Stimulated activated CD8-positive, alpha-beta memory T cell treated with anti-CD3 and anti-CD28 coated beads, Interleukin-12 subunit alpha, Interleukin-12 subunit beta, amount 100 ng/mL, for 24 hours (primary cell): ENCODE measurements around the gene SUGCT.

Experiments
- DNase-seq: peaks from one replicate; pipeline ENCODE4 v3.0.0-alpha.2; 2020; ENCODE audit errors: extremely low read depth

Gene SUGCT

DNA sequence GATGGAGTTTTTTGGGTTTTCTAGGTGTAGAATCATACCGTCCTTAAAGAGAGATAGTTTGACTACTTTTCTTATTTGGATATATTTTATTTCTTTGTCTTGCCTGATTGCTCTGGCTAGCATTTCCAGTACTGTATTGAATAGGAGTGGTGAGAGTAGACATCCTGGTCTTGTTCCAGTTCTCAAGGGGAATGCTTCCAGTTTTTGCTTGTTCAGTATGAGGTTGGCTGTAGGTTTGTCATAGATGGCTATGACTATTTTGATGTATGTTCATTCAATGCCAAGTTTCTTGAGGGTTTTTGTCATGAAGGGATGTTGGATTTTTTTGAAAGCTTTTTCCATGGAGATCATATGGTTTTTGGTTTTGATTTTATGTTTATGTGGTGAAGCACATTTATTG, 676.9 kb downstream of the SUGCT start:
- no peak for DNase-seq

GRCh38 chr7:40815022-40815421, 680.2 kb downstream of the SUGCT start:
- DNase-seq = no peak

DNA sequence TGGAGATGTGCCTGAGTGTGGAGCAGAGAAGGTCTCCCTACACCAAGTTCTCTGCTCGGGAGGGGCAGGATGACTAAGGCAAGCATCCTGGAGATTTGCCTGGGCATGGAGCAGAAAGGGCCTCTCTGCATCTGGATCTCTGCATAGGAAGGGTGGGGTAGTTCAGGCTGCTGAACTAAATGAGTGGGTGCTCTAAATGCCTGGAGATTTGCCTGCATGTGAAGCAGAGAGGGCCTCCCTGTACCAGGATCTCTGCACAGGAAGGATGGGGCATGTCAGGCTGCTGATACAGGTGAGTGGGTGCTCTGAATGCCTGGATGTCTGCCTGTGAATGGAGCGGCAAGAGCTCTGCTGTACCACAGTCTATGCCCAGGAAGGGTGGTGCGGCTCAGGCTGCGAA, 680.7 kb downstream of the SUGCT start:
- DNase-seq = no peak

DNA sequence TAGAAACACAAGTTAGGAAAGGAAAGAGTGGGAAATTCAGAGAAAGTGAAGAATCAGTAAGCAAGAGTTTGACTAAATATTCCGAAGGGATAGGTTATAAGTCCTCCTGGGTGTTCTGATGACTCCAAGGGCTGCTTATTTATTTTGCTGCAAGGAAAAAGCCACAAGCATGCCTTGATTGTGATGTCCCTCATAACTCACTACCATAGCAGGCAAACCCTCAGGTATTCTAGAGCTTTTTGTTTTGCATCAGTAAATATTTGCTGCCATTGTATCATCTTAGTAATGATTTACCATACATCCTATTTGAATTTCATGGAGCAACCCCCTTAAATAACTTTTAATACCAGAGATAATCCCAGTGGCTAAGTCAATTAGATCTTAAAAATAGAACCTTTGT, 688.1 kb downstream of the SUGCT start:
- DNase-seq = no peak

DNA sequence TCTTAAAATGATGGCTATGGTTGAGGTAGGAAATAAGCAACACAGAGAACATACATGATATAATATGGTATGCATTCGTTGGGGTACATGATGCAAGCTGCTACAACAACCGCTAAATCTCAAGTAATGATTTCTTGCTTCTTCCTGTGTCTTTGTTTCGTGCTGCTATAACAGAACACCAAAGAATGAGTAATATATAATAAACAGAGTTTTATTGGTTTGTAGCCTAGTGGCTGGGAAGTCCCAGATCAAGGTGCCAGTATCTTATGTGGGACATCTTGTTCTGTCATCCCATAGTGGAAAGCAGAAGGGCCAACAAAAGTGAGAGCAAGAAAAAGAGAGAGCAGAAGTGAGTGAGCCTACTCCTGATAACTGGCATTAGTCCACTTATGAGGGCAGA, 689.7 kb downstream of the SUGCT start:
- no peak for DNase-seq

GRCh38 chr7:40826411-40827221, 691.8 kb downstream of the SUGCT start:
- DNase-seq = no peak

GRCh38 chr7:40827222-40828085, 692.6 kb downstream of the SUGCT start:
- DNase-seq = no peak

DNA sequence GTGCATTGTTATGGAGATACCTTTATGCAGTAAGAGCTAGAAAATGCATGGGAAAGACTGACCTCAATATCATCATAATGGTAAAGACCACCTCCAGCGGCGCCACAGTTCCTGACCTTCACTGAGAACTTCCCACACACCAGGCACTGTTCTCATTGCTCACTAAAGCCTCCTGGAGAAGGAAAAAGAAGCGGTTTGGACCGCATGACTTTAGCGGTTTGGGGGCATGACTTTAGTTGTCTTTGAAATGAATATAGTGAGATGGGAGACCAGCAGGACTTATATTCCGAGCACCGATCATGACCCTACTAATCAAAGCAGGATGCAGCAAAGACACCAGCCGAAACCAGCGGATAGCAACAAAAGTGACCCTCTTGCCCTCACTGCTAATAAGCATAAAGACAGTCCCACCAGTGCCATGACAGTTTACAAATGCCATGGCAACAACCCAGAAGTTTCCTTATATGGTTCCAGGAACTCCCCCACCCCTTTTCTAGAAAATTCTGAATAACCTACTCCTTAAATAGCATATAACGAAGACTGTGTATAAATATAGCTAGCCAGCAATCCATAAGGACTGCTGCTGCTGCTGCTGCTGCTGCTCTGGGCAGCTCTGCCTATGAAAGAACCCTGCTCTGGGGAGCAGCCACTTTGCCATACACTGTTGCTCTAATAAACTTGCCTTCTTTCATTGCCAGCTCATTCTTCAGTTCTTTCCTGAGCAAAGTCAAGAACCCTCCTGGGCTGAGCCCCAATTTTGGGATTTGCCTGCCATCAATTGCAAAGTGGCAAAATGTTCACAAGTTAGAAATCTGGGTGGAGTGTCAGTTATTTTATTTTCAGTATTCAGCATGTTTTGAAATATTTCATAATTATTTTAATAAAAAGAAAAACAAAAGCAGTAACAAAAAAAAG, 694.1 kb downstream of the SUGCT start:
- DNase-seq = no peak

DNA sequence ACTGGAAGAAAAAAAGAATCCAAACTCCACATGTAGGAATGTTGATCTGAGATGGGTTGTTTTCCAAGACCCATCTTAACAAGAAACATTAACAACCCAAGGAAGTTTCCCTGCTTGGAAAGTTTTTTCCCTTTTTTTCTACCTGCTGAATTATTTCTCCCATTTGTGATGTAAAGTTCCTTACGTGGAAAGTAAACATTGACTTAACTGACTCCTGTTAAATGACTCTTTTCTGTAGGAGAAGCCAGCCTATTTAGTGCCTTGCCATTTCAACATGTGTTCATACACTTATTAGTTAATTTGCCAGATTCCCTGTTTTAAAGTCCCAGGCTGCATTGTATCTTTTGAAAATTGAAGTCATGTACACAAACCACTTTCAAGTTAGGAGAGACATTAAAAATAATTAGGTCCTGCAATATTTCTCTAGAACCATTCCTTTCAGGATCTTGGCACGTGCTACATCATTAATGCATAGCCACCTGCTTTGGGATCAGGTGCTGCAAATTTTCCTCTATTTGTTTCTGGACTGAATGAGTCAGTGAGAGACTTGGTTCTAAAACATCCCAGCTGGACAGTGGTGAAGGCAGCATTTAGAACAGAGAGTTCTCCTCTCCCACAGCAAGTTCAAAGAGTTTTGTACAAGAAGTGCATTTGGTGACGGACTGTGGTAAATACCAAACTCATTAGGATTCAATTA, 698.5 kb downstream of the SUGCT start:
- no peak for DNase-seq

DNA sequence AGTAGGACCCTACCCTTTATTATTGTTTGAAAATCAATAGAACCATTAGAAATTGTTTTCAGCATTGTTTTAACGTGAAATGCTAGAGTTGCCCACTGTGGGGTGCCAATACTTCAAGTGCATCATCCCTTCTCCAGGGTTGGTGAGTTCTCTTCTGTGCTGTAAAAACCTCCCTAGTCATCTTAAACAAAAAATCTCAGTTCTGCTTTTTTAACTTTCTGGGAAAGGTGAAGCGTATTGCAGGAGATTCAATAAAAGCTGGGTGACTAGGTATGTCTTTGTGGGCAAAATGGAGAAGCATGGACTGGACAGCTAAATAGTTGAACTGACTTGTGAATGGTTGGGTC, 699.1 kb downstream of the SUGCT start:
- no peak for DNase-seq

DNA sequence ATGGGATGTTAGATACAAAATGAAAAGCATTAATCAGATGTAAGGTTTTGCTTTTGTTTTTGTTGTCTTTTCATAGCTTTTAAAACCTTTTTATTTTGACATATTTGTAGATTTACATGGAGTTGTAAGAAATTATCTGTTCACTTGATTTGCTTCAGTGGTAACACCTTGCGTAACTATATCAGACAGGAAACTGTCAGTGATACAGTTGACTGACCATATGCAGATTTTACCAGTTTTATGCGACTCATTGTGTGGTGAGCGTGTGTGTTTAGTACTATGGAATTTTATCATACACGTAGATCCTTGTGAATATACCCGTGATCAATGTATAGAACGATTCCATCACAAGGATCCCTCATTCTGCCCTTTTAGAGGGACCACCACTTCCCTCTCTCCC, 701.4 kb downstream of the SUGCT start:
- DNase-seq = no peak

DNA sequence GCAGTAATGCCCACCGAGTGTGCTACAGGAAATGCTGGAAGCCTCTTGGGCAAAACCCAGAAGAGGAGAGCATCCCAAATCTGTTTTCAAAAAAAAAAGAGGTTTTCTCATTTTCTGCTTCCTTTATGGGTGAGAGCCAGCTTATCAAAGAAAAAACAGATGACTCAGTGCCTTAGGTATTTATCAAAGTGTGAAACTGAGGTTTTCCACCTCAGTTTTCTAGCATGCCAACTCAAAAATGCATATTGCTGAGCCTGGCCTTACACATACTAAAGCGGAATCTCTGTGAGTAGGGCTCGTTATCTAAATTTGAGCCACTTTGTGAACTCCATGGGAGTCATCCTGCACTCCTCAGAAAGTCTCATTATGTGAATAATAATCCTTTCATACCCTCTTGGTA, 705.1 kb downstream of the SUGCT start:
- DNase-seq = no peak

DNA sequence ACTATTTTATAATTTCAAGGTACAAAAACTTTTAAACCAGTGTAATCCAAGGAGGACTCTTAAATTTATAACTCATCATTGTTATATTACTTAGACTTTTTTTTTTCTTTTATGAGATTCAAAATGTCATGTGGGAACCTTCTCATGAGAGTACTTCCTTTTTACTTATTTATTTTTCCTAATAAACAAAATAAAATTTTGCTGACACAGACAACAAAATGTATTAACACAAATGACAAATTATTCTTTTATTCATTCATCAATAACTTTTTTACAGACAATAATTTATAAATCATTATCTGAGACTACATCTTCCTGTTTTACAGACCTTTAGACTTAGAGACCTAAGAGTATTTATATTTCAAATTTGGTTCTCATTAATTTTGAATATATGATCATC, 706.2 kb downstream of the SUGCT start:
- no peak for DNase-seq

DNA sequence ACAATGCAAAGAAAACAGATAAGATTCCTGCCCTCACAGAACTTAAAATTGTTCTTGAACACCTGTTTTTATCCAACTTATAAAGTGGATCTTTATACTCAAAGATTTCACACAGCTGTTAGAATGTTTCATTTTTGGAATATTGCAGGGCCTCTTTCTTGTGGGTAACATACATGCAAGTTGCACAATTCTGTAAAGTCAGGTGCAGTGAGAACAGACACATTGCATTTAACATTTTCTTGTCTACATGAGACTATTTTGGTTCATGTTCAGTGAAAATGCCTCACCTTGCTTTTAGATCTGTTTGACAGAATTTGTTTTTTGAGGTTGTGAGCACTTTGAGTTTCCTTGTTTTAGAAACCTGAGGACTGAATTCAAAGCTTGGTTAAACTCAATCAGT, 707.8 kb downstream of the SUGCT start:
- no peak for DNase-seq

DNA sequence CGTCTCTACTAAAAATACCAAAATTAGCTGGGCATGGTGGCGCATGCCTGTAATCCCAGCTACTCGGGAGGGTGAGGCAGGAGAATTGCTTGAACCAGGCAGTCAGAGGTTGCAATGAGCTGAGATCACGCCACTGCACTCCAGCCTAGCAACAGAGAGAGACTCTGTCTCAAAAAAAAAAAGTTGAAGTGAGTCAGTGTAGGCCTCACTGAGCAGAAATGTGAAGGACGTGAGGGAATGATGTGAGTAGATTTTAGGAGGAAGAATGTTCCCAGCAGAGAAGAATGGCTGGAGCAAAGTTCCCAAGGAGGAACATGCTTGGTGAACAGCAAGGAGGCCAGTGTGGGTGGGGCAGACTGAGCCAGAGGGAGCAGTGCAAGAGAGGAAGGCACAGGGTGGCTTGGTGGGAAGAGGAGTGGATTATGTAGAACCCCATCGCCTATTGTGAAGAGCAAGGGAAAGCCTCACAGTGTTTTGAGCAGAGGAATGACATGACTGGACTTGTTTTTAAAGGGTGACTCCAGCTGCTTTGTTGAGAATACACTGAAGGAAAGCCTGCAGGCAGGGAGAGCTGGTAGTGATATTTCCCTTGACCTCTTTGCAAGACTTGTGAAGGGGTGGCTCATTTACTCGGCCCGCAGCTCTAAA, 708.7 kb downstream of the SUGCT start:
- no peak for DNase-seq

- DNase-seq = no peak
Observed at GRCh38 chr7:40845943-40846342, 711.1 kb downstream of the SUGCT start.

- no peak for DNase-seq
Observed at GRCh38 chr7:40847921-40848320, 713.1 kb downstream of the SUGCT start.

GRCh38 chr7:40848541-40849221, 713.9 kb downstream of the SUGCT start:
- DNase-seq = no peak

GRCh38 chr7:40850017-40850416, 715.2 kb downstream of the SUGCT start:
- no peak for DNase-seq

GRCh38 chr7:40851001-40851400, 716.2 kb downstream of the SUGCT start:
- DNase-seq = no peak
